NCI-H748 (cell line): ENCODE data around the gene EFHB.
"Not testable (repeated sequence)": the region's sequence is repeated elsewhere in the genome, so short reads cannot be mapped to it uniquely, and the experiment has no call there.

Experiments used
- DNase-seq: peaks from one replicate; lab custom pipeline; 2025; ENCODE audit not compliant: unreplicated experiment; lab: John Stamatoyannopoulos, UW

EFHB gene

GRCh38 chr3:19931180-19931692, 2.8 kb downstream of the EFHB start:
- DNase-seq, result no peak

DNA sequence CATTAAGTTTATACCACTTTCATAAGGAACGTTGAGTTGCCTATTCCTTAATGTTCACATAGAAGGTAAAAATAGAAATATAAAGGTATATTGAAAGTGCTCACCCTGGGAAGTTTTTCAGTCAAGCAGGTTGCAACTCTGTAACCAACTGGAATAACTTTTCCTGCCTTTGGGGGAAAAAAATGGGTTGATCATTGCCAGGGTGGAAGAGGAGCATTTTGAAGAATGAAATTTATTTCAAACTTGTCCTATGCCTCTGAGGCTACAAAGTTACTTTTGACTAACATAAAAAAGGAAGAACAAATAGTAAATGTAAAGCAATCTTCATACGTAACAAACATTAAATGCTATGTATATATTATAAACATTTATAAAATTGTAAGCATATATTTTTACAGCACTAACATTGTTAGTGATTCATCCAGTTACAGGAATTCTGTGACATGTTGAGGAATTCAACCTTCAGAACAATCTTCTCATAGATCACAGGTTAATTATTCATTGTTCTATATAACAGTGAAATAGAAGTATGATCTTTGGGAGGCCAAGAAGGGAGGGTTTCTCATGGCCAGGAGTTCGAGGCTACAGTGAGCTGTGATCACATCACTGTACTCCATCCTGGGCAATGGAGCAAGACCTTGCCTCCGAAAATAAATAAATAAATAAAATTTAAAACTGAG, 13.5 kb downstream of the EFHB start:
- no peak for DNase-seq

DNA sequence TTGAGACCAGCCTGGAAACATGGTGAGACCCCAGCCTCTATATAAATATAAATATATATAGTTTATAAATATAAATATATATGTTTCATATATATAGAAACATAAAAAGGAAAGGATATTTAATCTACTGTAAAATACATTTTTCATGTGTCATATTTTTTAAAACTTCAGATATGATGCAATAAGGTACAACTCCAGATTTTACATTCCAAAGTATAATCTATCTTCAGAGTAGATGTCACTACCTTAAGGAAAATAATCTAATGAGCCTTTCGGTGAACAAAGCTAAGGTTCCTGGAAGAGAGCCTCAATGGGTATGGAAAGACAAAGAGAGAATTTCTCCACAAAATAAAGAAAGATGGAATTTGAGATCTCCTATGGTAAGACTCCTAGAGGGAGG, 16.9 kb downstream of the EFHB start:
- no peak for DNase-seq

DNA sequence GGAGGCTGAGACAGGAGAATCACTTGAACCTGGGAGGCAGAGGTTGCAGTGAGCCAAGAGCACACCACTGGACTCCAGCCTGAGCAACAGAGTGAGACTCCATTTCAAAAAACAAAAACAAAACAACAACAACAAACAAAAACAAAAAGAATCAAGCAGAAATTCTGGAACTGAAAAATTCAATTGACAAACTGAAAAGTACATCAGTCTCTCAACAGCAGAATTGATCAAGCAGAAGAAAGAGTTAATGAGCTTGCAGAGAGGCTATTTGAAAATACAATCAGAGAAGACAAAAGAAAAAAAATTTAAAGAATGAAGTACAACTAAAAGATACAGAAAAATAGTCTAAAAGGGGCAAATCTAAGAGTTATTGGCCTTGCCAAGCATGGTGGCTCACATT, 22.6 kb downstream of the EFHB start:
- DNase-seq, result no peak

GRCh38 chr3:19907523-19907922, 26.5 kb downstream of the EFHB start:
- no peak for DNase-seq

- no peak for DNase-seq
These were observed 30.4 kb downstream of the EFHB start for GRCh38 chr3:19903649-19904048.

DNA sequence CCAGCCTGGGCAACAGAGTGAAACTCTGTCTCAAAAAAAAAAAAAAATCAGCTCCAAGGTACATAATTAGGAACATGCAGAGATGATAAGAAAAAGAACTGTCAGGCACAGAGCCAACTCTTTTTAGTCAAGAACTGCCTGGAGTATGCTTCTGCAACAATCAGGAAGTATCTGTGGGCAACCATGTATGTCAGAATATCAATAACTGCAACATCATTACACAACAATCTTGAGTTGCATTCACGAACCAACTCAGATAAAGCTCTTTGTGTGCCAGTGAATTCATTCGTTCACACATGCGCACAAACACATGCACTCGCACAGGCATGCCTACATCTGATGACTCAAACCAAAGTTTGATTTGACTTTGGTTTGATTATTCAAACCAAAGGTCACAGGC, 32.1 kb downstream of the EFHB start:
- no peak for DNase-seq

DNA sequence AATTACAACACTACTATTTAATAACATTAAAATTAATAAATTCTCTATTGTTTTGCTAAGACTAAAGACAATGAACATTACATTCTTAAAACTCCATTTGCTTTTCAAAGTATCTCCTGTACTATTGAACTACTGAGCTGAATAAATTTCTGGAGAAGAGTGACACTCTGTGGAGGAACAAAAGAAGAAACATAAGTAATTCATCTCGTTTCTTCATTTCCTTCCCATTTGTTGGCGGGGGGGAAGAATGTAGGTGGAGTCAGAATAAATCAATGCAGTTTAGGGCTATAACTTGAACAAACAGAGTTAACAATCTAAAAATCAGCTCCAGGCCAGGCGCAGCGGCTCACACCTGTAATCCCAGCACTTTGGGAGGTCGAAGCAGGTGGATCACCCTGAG, 32.7 kb downstream of the EFHB start:
- DNase-seq, result no peak

DNA sequence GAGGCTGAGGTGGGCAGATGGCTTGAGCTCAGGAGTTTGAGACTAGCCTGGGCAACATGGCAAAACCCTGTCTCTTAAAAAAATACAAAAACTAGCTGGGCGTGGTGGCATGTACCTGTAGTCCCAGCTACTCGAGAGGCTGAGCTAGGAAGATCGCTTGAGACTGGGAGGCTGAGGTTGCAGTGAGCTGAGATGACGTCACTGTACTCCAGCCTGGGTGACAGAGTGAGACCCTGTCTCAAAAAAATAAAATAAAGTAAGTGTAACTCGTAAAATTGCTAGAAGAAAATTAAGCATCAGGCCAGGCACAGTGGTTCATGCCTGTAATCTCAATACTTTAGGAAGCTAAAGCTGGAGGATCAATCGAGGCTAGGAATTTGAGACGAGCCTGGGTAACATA, 34.2 kb downstream of the EFHB start:
- not testable (repeated sequence) for DNase-seq

DNA sequence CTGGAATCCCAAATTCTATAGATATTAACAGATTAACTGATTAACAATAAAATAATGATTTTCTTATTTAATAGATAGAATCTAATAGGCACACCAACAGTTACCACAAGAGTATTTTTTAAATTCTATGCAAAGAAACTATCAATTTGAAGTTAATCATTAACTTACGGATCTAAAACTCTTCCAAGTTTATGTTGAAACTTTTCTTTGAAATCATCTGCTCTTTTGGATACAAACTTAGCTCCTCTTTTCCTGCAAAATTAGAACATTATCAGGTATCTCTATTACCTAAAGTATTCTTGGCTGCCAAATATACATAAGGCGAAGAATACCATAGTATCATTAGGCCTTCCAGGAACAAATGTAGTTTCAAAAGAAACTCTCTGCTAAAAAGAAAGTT, 34.8 kb downstream of the EFHB start:
- DNase-seq, result no peak

DNA sequence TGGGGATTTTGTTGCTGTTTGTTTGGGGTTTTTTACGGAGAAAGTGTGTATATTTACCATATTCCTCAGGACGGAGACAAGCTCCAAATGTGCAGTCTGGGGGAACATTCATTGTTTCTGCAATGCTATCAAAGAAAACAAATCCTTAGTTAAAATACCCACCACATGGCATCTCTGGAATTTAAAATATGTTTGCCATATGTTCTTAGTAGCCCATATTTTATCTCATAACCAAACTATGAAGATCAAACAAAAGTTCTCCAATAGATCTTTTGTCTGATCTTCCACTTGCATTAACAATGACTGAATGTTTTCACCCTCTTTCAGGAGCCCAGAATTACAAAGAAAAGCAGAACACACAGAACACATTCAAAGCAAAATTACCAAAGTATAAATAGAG, 35.3 kb downstream of the EFHB start:
- no peak for DNase-seq

DNA sequence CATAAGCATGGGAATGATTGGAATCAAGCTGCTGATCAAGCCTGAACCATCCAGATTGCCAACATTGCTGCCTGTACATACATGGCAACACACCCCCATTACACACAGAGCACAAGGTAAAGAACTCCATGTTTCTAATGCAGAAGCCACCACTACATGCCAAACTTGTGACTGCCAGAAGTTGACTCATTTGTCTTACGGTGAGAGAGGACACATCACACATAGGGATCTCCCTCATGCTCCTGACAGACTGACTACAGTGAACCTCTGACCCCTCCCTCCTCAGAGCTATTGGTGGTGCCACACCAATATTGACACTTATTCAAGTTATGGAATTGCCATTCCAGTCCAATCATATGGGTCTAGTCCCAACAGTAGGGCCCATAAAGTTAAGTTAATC, 42.3 kb downstream of the EFHB start:
- DNase-seq, result no peak

- no peak for DNase-seq
These were observed 45.4 kb downstream of the EFHB start for GRCh38 chr3:19888428-19889152.

DNA sequence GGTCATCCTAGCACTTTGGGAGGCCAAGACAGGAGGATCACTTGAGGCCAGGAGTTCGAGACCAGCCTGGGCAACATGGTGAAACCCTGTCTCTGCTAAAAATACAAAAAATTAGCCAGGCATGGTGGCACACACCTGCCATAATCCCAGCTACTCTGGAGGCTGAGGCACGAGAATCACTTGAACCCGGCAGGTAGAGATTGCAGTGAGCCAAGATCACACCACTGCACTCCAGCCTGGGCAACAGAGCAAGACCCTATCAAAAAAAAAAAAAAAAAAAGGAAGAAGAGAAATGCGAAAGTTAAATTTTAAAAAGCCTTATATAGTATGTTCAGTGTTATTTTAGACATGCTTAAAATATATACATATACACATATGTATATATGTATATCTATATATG, 46.9 kb downstream of the EFHB start:
- not testable (repeated sequence) for DNase-seq

DNA sequence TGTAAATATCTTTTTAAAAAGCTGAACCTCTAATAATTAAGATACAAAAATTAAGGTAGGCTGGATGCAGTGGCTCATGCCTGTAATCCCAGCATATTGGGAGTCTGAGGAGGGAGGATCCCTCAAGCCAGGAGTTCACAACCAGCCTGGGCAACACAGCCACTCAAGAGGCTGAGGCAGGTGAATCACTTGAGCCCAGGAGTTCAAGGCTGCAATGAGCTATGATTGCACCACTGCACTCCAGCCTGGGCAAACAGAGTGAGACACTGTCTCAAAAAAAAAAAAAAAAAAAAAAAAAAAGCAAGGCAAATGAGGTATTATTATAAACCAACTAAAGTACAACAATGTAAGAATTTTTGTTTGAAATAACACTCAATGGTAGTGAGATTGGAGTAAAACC, 47.6 kb downstream of the EFHB start:
- DNase-seq, result no peak

GRCh38 chr3:19885468-19885867, 48.5 kb downstream of the EFHB start:
- DNase-seq, result peak; percentile 33

DNA sequence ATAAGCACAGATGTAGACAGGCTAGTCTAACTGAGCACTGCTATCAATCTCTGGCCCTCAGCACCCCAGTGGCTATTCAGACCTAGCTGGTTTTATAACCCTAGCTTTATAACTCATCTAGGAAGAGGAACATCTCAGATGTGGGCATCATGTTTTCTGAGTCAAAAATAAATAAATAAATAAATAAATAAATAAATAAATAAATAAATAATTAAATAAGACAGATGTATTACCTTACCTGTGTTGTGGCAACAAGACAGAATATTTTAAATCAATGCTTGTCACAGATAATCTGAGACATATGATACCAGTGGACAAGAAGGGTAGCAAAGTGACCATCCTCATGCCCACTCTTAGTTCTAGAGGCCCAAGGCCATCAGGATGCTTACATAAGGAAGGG, 52.2 kb downstream of the EFHB start:
- no peak for DNase-seq

DNA sequence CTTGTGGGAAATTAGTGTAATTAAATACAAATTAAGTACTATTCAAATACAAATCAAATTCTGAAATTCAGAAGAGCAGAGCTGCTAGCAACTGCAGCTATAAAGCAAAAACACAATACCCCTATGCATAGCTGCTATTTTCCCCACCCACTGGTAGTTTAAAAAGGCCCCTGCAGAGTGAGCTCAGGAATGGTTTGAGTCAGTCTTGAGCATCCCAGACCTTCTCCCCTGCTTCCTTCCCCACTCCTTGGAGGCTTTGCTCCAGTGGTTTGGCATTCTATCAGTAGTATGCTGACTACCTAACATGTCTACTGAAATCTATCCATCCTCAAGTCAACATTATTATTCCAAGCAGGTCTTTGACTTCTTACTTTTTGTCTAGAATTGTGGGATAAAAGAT, 53.0 kb downstream of the EFHB start:
- no peak for DNase-seq

- DNase-seq, result no peak
These were observed 56.4 kb downstream of the EFHB start for GRCh38 chr3:19877656-19878055.

GRCh38 chr3:19866751-19867347, 67.2 kb downstream of the EFHB start:
- peak; percentile 70 for DNase-seq

DNA sequence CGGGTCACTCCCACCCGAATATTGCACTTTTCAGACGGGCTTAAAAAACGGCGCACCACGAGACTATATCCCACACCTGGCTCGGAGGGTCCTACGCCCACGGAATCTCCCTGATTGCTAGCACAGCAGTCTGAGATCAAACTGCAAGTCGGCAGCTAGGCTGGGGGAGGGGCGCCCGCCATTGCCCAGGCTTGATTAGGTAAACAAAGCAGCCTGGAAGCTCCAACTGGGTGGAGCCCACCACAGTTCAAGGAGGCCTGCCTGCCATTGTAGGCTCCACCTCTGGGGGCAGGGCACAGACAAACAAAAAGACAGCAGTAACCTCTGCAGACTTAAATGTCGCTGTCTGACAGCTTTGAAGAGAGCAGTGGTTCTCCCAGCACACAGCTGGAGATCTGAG, 78.7 kb downstream of the EFHB start:
- peak; percentile 52 for DNase-seq

DNA sequence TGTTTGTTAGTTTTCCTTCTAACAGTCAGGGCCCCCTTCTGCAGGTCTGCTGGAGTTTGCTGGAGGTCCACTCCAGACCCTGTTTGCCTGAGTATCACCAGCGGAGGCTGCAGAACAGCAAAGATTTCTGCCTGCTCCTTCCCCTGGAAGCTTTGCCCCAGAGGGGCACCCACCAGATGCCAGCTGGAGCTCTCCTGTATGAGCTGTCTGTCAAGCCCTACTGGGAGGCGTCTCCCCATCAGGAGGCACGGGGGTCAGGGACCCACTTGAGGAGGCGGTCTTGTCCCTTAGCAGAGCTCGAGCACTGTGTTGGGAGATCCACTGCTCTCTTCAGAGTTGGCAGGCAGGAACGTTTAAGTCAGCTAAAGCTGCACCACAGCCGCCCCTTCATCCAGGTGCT, 87.4 kb downstream of the EFHB start:
- DNase-seq, result not testable (repeated sequence)
